Fibroblast of lung (primary cell): ENCODE measurements around the gene DUSP19.

Source experiments
- CTCF ChIP-seq, 2 donors: IDR thresholded peaks in 1 of 2; conservative IDR thresholded peaks in 1 of 2; 1 replicate in 1 of 2; 2 replicates in 1 of 2; pipeline ENCODE4 v1.5.1; 2011 to 2012; ENCODE audit warnings: low read length in 2 of 2, control low read depth in 1 of 2, inconsistent platforms in 1 of 2, low read depth in 1 of 2, mild to moderate bottlenecking in 1 of 2
- EZH2 ChIP-seq: IDR thresholded peaks from 2 replicates; pipeline ENCODE4 v1.5.1; 2012; ENCODE audit warnings: low read length, control low read depth, mild to moderate bottlenecking; ENCODE audit errors: missing control alignments

- no peak for TF ChIP-seq CTCF (conservative IDR thresholded peaks at IDR 0.05 in 1 of 2, IDR thresholded peaks at IDR 0.05 in 1 of 2; ENCODE audit: low read depth in 1 of 2, low read length in 2 of 2)
- TF ChIP-seq EZH2, result no peak
Observed at GRCh38 chr2:183117226-183117625, 38.7 kb downstream of the DUSP19 start.
